PFSK-1 (cell line): ENCODE results near the gene ZZZ3.

Experiments used
- FOXP2 ChIP-seq: optimal IDR thresholded peaks from 2 replicates; pipeline ENCODE3; 2011; ENCODE audit warnings: borderline replicate concordance, control low read depth, inconsistent platforms; ENCODE audit not compliant: insufficient read depth; ENCODE audit errors: extremely low read length, extremely low read depth
- POLR2AphosphoS5 ChIP-seq: IDR thresholded peaks from 2 replicates; pipeline ENCODE4 v1.6.1; 2012; ENCODE audit warnings: low read depth, mild to moderate bottlenecking, control low read depth, low read length, moderate library complexity
- SIN3A ChIP-seq: IDR thresholded peaks from 2 replicates; pipeline ENCODE4 v1.6.1; 2012; ENCODE audit warnings: mild to moderate bottlenecking, low read length, moderate library complexity, borderline replicate concordance; ENCODE audit not compliant: insufficient read depth
- TAF1 ChIP-seq: IDR thresholded peaks from 2 replicates; pipeline ENCODE4 v1.6.1; 2012; ENCODE audit warnings: low read length, control low read depth, borderline replicate concordance; ENCODE audit not compliant: insufficient read depth
- TF ChIP-seq, protein P1 (sequence below), 2 experiments: IDR thresholded peaks; 2 replicates each; pipeline versions ENCODE4 v1.6.1 to v1.8.0; 2011 to 2012; ENCODE audit warnings: low read depth in 2 of 2, low read length in 2 of 2, control low read depth in 1 of 2, inconsistent platforms in 1 of 2, mild to moderate bottlenecking in 1 of 2, moderate library complexity in 1 of 2; ENCODE audit not compliant: insufficient read depth in 1 of 2

The ZZZ3 gene

DNA sequence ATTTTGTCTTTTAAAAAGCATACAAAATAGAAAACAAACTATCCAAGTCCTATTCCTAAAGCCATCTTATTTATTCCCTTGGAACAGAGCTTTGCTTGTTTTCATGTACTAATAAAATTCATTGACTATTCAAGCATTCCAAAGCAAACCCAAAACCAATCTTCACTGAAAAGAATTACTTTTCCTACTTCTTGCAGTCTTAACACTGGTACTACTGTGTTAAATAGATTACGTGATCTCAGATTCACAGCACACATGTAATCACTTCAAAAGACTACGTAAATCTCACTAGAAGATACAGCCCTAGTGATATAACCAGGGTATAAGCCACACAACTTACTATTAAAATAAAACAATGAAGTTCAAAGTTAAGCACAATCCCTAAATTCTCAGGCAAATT is 39.0 kb downstream of the ZZZ3 start:
- TF ChIP-seq TAF1 (no peak), SIN3A (no peak), POLR2AphosphoS5 (no peak), FOXP2 (no peak)
- TF ChIP-seq, protein P1, sequence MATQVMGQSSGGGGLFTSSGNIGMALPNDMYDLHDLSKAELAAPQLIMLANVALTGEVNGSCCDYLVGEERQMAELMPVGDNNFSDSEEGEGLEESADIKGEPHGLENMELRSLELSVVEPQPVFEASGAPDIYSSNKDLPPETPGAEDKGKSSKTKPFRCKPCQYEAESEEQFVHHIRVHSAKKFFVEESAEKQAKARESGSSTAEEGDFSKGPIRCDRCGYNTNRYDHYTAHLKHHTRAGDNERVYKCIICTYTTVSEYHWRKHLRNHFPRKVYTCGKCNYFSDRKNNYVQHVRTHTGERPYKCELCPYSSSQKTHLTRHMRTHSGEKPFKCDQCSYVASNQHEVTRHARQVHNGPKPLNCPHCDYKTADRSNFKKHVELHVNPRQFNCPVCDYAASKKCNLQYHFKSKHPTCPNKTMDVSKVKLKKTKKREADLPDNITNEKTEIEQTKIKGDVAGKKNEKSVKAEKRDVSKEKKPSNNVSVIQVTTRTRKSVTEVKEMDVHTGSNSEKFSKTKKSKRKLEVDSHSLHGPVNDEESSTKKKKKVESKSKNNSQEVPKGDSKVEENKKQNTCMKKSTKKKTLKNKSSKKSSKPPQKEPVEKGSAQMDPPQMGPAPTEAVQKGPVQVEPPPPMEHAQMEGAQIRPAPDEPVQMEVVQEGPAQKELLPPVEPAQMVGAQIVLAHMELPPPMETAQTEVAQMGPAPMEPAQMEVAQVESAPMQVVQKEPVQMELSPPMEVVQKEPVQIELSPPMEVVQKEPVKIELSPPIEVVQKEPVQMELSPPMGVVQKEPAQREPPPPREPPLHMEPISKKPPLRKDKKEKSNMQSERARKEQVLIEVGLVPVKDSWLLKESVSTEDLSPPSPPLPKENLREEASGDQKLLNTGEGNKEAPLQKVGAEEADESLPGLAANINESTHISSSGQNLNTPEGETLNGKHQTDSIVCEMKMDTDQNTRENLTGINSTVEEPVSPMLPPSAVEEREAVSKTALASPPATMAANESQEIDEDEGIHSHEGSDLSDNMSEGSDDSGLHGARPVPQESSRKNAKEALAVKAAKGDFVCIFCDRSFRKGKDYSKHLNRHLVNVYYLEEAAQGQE (IDR thresholded peaks at IDR 0.05; ENCODE audit: insufficient read depth in 1 of 2, low read depth in 2 of 2, low read length in 2 of 2), result no peak

DNA sequence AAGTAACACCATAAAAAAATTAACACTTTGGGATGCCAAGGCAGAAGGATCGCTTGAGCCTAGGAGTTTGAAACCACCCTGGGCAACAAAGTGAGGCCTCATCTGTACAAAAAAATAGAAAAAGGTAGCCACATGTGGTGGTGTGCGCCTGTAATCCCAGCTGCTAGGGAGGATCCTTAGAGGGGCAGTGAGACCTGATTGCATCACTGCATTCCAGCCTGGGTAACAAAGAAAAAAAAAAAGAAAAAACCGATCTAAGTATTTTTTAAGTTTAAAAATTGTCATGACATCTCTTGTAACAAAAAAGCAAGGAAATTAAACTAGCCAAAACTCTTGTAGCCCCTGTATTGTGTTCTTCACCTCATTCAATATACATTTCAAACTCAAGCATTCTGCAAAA is 39.5 kb downstream of the ZZZ3 start:
- TF ChIP-seq SIN3A (no peak), POLR2AphosphoS5 (no peak), FOXP2 (no peak), TAF1 (no peak)
- TF ChIP-seq, protein P1 (IDR thresholded peaks at IDR 0.05; ENCODE audit: insufficient read depth in 1 of 2, low read depth in 2 of 2, low read length in 2 of 2), result no peak

DNA sequence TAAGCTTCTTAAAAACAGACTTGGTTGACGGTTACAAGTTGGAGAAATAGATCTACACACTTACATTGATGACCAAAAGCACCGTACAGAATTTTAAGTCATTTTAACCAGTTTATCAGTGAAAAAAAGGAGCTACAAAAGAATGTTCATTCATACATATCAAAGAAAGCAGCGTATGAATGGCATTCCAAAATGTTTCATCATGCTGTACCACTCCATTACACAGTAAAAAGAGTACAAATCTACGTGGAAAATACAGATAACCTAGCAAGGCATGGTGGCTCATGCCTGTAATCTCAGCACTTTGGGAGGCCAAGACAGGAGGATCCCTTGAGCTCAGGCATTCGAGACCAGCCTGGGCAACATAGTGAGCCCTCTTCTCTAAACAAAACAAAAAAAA is 40.3 kb downstream of the ZZZ3 start:
- TF ChIP-seq SIN3A, result no peak
- TF ChIP-seq TAF1, result no peak
- no peak for TF ChIP-seq FOXP2
- TF ChIP-seq POLR2AphosphoS5, result no peak
- TF ChIP-seq, protein P1 (IDR thresholded peaks at IDR 0.05; ENCODE audit: insufficient read depth in 1 of 2, low read depth in 2 of 2, low read length in 2 of 2), result no peak

DNA sequence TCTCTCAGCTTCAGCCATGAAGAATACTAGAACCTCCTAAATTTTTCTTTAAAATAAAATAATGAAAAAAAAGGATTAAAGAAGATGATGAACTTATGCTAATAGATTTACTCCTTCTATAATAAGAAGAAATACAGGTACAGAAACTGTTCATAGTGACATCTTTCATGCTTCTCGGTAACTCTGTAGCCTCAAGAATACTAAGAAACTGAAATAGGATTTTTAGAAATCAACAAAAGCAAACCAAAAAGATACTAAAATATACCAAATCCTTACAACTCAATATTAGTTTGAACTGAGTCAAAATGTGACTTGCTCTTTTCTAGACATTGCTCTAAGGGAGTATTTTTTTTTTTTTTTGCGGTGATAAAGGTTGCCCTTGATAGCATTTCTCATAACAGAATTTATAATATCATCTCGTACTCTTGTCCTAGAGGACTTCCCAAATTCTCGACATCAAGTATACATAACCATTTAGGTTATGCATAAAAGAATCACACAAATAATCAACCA is 42.8 kb downstream of the ZZZ3 start:
- no peak for TF ChIP-seq POLR2AphosphoS5
- TF ChIP-seq TAF1, result no peak
- TF ChIP-seq, protein P1 (IDR thresholded peaks at IDR 0.05; ENCODE audit: insufficient read depth in 1 of 2, low read depth in 2 of 2, low read length in 2 of 2), result no peak
- no peak for TF ChIP-seq FOXP2
- no peak for TF ChIP-seq SIN3A

DNA sequence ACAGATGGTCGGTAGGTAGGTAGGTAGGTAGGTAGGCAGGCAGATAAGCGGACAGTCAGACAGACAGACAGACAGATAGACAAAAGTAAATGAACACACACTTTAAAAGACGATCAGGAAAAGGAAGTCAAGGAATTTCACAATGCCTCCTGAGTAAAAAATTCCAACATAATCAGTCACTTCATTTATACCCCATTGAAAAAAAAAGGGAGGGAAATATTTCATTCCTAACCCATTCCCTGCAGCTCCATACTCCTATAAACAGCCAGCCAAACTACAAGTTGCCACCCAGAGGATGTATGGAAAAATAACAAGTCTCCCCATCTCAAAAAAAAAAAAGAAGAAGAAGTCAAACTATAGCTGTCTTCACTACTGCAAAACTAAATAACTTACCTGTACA is 43.4 kb downstream of the ZZZ3 start:
- TF ChIP-seq SIN3A (no peak), TAF1 (no peak), POLR2AphosphoS5 (no peak), FOXP2 (no peak)
- TF ChIP-seq, protein P1 (IDR thresholded peaks at IDR 0.05; ENCODE audit: insufficient read depth in 1 of 2, low read depth in 2 of 2, low read length in 2 of 2), result no peak
